Measurements from ENCODE around the gene CASQ2. TPM values are rescaled to one million over a fixed set of nuclear protein-coding genes. Genes with fewer than 3 reads are reported as not detected.

The CASQ2 gene
- total and polyA plus RNA-seq, 10 of the 15 experiments (the other 5 are each of a cell fraction or from before 2014, with no cell fraction given), result not detected

- TF ChIP-seq CEBPB (IDR thresholded peaks at IDR 0.05; ENCODE audit: borderline replicate concordance in 1 of 2, low read depth in 2 of 2, low read length in 2 of 2) (no peak), HDGF (IDR thresholded peaks at IDR 0.05) (no peak), ZNF687 (IDR thresholded peaks at IDR 0.05) (no peak), CBX3 (IDR thresholded peaks at IDR 0.05; ENCODE audit: borderline replicate concordance, low read depth) (no peak), CTCF (IDR thresholded peaks at IDR 0.05 in 2 of 3, conservative IDR thresholded peaks at IDR 0.05 in 1 of 3; ENCODE audit: control insufficient read depth in 2 of 3, extremely low read depth in 1 of 3, insufficient read depth in 1 of 3, low read depth in 3 of 3, low read length in 3 of 3) (no peak), SIN3A (IDR thresholded peaks at IDR 0.05; ENCODE audit: low read depth, low read length) (no peak), HDAC6 (IDR thresholded peaks at IDR 0.05; ENCODE audit: unreplicated experiment) (no peak)
Observed at GRCh38 chr1:115710859-115711624, 57.5 kb downstream of the CASQ2 start (continued).
